Inflammatory macrophage treated with lipopolysaccharide for 1 hour (primary cell): ENCODE data around the gene C8G.

Source experiments
- DNase-seq, 2 donors: peaks; one replicate each; pipeline ENCODE4 v3.0.0-alpha.2; 2020 to 2022

Gene C8G

DNA sequence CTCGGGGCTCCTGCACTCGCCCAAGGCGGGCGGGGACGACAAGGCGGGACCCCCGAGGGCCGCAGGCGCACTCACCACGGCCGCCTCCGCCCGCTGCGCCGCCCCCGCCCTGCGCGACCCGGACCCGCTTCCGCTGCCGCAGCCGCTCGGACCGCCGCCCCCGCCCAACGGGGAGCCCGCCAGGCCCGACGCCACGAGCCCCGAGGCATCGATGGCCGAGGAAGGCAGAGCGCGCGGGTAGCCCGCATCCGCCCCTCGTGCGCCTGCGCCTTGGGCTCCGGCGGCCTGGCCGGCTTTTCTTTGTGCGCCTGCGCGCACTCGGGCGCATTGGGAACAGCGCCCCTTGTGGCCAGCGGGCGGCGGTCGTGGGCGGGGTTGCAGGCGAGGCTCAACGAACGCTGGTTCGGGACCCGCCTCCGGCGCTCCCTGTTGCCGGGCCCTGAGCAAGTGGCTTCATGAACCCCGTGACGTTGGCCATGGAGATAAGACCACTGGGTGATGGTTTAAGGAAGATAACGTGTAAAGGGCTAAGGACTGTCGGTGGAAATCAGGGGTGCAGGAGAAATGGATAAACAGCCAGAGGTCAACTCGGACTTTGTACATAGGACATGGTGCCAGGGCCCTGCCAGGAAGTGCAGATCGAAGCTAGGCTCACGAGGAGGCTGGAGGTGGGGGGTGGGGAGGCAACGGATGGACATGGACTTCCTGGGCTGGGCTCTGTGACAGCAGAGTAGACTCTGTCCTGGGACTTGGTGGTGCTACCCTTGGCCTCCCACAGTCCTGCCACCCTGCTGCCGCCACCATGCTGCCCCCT lies at the start of gene C8G, which contains the start of gene FBXW5:
TSS of gene C8G (plus strand) at position 725 of the 814 bp plus-strand sequence. CDS start at position 803, 78 bp downstream.
TSS of gene FBXW5 (minus strand) at position 220 of the 814 bp plus-strand sequence. CDS start 655 bp downstream, outside the sequence.
- DNase-seq: peak; percentile 92 to 96

- DNase-seq: no peak
Observed at GRCh38 chr9:136896027-136896426, 49.0 kb upstream of the C8G start.

GRCh38 chr9:136898483-136899100 lies 46.5 kb upstream of the C8G start:
- DNase-seq: no peak

- DNase-seq: no peak
Observed at GRCh38 chr9:136899196-136899595, 45.8 kb upstream of the C8G start.

GRCh38 chr9:136900556-136900955 lies 44.5 kb upstream of the C8G start:
- DNase-seq: no peak

DNA sequence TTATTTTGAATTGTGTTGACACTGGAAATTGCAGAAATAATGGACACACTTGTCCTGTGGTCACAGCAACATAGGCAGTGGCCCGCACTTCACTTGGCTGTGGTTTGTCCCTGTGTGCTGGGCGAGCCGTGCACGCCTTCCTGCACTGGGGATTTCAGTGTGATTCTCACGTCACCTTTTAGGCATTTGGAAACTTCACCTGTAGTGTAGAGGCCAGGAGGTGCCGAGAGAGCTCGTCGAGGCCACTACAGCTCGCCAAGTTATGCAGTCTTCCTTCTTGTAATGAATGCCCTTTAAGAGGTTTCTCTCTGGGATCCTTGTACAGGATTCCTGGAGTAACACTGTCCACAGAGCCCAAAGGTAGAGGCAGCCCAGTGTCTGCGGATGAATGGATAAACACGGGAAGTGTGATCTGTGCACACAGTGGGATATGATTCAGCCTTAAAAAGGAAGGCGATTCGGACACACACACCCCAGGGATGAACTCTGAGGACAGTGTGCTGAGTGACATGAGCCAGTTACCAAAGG lies 44.0 kb upstream of the C8G start:
- no peak for DNase-seq

DNA sequence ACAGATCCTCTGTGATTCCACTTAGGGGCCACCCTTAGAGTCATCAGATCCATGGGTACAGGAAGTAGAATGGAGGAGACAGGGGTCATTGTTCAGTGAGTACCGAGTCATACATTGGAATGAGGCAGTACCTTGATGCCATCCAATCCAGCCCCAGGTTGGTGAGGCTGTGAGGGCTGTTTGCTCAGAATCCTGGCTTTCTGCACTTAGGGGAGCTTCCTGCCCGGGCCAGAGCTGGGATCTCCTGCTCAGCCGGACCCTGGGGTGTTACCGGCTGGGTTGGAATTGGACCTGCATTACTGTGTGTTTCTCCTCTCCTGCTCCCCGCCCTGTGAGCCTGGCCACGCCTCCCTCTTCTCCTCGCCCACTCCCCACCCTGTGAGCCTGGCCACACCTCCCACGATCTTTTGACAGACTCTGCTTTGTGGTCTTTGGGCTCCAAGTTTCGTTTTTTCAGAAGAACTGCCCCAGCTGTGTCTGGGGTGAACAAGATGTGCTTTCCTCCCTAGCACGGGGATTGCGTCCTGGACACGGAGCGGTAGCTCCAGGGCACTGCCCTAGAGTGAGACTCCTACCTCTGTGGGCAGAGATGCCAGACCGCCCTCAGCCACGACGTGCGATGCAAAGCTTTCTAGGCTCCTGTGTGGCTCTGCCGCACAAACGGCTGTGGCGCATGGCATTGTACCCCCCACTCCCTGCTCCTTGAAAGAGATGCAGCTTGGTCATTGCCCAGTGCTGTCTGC lies 43.4 kb upstream of the C8G start:
- DNase-seq: peak in 1 of 2 donors; percentile 46

- DNase-seq: peak; percentile 16 to 70
Observed at GRCh38 chr9:136902259-136902821, 42.7 kb upstream of the C8G start.

DNA sequence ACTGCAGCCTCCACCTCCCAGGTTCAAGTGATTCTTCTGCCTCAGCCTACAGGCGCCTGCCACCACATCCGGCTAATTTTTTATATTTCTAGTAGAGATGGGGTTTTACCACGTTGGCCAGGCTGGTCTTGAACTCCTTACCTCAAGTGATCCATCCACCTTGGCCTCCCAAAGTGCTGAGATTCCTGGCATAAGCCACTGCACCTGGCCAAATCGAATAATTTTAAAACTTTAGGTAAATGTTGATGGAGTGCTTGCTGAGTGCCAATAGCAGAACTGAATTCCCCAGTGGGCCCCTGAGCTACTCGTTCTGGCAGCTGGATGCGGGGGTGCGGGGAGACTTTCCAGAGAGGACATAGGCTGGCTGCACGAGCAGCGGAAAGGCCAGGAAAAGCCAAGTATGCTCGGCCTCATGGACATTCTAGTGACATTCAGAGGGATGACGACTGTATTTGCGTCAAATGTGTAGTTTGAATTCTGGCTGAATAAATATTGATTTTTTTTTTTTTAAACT lies 41.9 kb upstream of the C8G start:
- DNase-seq: no peak

GRCh38 chr9:136906266-136906665 lies 38.8 kb upstream of the C8G start:
- DNase-seq: peak in 1 of 2 donors; percentile 62

- DNase-seq: no peak
Observed at GRCh38 chr9:136907011-136907914, 37.8 kb upstream of the C8G start.

DNA sequence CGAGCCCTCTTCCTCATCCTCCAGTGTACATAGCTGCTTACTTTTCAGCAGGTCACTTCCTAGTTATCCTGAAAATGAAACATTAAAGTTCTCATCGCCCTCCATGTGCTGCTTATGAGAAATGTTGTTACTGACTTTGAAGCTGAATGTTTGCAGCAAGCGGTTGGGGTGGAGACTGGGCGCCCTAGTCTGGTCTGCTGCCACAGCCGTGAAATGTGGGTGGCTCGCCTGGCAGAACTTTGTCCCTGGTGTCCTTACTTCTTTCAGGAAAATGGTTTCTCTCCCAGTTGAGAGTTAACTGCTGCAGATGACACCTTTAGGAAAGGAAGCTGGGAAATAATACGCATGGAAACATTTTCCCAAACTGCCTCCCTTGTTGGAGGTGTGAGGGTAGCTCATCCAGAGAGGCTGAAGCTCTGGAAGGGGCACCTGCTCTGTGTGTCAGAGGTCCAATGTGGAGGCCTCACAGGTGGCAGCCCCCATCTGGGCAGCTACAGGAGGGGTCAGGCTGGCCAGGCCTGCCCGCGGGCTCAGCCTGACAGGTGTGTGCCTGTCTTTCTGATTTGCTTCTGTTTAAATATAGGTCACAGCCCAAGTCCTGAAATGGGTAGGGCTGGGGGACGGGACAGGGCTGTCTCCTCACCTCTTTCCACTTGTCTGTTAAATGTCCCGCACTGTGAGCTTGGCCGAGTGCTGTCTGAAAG lies 34.7 kb upstream of the C8G start:
- DNase-seq: no peak

DNA sequence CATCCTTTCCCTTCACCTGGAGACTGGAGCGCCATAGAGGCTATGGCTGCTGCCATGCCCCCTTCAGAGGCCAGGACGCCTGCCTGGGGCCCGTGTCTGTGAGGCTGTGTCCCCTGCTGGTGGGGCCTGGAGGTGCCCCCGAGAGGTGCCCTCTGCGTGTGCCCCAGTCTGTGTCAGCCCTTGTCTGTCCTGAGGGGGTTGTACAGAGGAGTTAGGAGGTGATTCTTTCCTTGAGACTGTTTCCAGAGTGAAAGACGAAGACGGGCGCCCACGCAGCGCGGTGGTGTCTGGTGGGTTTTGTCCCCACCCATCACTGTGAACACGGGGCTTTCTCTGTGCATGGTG lies 34.2 kb upstream of the C8G start:
- no peak for DNase-seq

DNA sequence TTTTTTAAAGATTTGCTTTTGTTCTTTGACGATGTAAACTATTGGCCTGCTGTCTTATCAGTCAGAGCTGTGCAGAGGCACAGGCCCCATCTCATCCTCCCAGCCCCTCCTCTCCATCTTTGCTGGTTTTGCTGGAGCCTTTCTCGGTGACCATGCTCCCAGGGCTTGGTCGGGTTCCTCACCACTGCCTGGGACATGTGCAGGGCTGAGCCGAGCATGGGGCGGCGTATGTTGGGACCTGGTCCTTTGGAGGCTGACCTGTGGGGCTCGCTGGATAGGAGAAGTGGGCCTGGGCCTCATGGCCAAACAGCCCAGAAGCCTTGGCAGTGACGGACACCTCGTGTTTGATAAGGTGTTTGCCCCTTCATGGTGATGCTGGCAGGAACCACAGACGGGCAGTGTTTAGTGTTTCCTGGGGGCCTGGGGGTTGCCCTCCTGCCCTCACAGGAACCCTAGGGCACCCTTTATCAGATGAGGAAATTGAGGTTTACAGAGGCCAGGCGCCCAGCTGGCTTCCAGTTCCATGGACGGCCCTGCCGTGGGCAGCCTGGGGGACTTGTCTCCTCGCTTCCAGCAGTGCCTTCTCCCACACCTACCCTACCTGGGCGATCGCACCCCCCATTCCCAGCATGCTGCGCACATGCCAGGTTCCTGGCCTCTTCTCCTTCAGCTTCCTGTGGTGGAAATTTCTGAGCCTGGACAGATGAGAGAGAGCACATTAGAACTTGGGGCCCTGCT lies 31.2 kb upstream of the C8G start:
- no peak for DNase-seq

DNA sequence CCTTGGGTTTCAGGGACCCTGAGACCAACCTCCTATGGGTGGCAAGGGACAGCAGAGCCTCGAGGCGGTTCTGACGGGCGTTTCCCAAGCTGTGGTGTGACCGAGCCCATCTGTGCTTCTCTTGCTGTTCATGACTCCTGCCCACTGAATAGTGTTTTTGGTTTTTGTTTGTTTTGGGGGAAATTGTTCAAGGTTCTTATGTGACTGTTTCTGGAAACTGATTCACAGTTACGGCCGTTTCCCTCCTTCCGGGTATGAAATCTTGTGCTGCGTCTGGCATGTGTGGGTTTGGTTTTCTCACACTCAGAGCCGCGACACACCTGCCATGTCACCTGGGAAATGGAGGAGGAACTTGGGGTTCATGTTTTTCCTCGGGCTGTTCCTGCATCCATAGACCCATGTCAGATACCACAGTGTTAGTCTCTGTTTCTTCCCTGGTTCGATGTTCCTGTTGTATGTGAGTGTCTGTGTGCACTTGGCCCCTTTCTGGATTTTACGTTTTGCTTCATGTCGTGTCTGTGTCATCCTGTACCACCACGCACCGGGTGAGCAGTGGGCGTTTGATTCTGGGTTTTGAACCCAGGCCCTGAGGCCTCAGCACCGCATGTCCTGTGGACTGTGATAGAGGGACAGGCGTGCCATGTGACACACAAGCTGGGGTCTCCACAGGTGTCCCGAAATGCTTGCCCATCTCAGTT lies 29.3 kb upstream of the C8G start:
- no peak for DNase-seq

DNA sequence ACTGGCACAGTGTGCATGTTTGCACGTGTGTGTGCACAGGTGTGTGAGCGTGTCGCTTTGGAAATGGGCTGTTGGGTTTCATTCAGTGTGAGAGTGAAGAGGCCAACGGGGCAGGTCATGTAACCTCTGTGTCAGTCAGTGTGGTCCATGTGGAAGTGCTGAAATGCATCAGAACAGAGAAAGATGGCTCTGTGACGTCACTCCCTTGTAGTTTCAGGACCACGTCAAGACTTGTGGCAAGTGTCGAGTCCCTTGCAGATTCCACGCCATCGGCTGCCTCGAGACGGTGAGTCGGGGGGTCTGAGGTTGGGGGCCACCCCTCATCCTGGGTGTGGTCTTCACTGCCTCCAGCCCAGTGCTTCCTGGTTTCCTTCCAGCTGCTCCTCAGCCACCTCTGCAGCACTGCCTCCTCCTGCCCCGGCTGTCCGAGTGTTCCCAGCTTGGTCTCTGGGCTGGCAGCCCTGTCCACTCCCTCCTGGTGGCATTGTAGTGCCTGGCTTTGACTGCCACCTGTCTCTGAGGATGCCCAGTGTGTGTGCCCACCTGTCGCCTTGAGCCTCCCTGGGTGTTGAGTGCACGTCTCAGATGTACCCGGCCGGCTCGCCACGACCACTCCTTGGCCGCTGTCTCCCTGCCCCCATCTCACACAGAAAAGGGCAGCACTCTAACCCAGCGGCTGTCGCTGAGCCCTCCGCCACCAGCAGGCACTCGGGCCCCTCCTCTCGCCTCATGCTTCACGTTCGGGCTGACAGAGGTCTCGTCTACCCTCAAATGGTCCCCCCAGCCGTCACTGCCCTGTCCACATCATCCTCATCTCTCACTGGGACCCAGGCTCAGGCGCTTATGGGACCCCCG lies 28.5 kb upstream of the C8G start:
- no peak for DNase-seq

DNA sequence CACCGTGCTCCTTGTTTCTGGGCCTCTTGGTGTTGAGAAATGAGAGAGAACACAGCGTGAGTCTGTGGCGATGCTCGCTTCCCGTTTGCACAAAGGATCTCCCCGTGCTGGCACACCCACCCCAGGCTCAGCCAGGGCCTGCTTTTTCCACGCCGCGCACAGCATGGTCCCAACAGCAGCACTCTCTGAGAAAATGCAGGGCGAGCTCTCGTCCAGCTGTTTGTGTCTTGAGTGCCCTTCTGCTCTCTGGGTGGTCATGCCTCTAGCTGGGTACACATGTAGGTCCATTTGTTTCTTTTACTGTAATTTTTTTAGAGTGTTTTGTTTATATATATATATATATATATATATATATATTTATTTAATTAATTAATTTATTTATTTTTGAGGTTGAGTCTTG lies 27.1 kb upstream of the C8G start:
- no peak for DNase-seq

DNA sequence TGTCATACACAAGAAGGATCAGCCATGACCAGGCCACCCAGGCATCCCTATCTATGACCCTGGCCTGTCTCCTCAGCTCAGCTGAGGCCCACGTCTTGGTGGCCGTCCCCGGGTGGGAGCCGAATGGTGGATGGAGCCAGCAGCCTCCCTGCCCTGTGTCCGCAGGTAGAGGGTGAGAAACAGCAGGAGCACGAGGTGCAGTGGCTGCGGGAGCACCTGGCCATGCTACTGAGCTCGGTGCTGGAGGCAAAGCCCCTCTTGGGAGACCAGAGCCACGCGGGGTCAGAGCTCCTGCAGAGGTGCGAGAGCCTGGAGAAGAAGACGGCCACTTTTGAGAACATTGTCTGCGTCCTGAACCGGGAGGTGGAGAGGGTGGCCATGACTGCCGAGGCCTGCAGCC lies 25.0 kb upstream of the C8G start:
- no peak for DNase-seq

- DNase-seq: no peak
Observed at GRCh38 chr9:136920734-136921231, 24.3 kb upstream of the C8G start.
